ENCODE measurements around the gene LHFPL3. TPM values are rescaled to one million over a fixed set of nuclear protein-coding genes. Genes with fewer than 3 reads are reported as not detected.

Gene LHFPL3
- total and polyA plus RNA-seq, 2 donors (not counting 3 experiments of a cell fraction or from before 2014, with no cell fraction given), result not detected

DNA sequence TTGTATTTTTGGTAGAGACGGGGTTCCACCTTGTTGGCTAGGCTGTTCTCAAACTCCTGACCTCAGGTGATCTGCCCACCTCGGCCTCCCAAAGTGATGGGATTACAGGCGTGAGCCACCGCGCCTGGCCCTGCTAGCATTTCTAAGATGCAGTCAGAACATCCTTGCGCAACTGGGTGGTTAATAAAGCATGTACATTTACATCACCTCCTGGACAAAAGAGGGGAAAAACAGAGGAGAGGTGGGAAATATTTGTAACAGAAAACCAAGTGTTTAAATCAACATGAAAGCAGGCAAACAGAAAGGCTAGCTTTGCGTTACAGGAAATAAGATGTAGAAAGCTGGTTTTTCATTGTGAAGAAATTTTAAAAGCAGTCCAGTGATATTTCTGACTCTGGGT is 464.7 kb downstream of the LHFPL3 start:
- ChIA-PET POLR2A (no interaction called here), CTCF (interaction anchor here (2.5 kb wide), 1 partner anchor 9 kb away, joined by 9 read pairs; no protein-coding TSS in a partner anchor)
- H3K27ac ChIP-seq (ENCODE audit: insufficient read depth, low read depth, low read length), result no peak overlapping the region
- H3K4me3 ChIP-seq (replicated peaks in 1 of 3; ENCODE audit: insufficient read depth in 1 of 3, low read depth in 1 of 3, low read length in 3 of 3), result no peak overlapping the region
- TF ChIP-seq FOS (IDR thresholded peaks at IDR 0.05; ENCODE audit: borderline replicate concordance, insufficient read depth, low read length), result no peak
- TF ChIP-seq GATA2 (IDR thresholded peaks at IDR 0.05; ENCODE audit: insufficient read depth, insufficient read length, low read depth, low read length), result no peak
- TF ChIP-seq JUN (IDR thresholded peaks at IDR 0.05; ENCODE audit: borderline replicate concordance, insufficient read depth, insufficient read length, low read depth), result no peak
- TF ChIP-seq POLR2AphosphoS5 (IDR thresholded peaks at IDR 0.05; ENCODE audit: insufficient read depth, low read depth, low read length), result no peak
- no peak for TF ChIP-seq POLR2A (IDR thresholded peaks at IDR 0.05; ENCODE audit: low read depth, low read length)
- no peak for TF ChIP-seq EZH2 (IDR thresholded peaks at IDR 0.05; ENCODE audit: borderline replicate concordance, low read depth, low read length, severe bottlenecking)
- TF ChIP-seq, protein P1, sequence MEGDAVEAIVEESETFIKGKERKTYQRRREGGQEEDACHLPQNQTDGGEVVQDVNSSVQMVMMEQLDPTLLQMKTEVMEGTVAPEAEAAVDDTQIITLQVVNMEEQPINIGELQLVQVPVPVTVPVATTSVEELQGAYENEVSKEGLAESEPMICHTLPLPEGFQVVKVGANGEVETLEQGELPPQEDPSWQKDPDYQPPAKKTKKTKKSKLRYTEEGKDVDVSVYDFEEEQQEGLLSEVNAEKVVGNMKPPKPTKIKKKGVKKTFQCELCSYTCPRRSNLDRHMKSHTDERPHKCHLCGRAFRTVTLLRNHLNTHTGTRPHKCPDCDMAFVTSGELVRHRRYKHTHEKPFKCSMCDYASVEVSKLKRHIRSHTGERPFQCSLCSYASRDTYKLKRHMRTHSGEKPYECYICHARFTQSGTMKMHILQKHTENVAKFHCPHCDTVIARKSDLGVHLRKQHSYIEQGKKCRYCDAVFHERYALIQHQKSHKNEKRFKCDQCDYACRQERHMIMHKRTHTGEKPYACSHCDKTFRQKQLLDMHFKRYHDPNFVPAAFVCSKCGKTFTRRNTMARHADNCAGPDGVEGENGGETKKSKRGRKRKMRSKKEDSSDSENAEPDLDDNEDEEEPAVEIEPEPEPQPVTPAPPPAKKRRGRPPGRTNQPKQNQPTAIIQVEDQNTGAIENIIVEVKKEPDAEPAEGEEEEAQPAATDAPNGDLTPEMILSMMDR (IDR thresholded peaks at IDR 0.05; ENCODE audit: extremely low read depth in 1 of 2, insufficient read depth in 1 of 2, low read depth in 1 of 2, low read length in 2 of 2), result no peak
- no peak for TF ChIP-seq MYC (IDR thresholded peaks at IDR 0.05; ENCODE audit: low read depth, low read length)
- TF ChIP-seq, protein P2, sequence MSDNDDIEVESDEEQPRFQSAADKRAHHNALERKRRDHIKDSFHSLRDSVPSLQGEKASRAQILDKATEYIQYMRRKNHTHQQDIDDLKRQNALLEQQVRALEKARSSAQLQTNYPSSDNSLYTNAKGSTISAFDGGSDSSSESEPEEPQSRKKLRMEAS (IDR thresholded peaks at IDR 0.05; ENCODE audit: insufficient read depth, insufficient read length), result no peak
- dilution Hi-C loops (cut with MboI; ENCODE audit: extremely low pct_ligation_motif_present, low sequenced_read_pairs), result no loop called here
- H3K4me1 ChIP-seq (ENCODE audit: control insufficient read depth, extremely low read depth, insufficient read depth, low read length), result peaks cover 29% of the 10 kb centered on the region
- no peaks in the 10 kb centered on the region for H4K20me1 ChIP-seq (replicated peaks; ENCODE audit: control insufficient read depth, extremely low read depth, insufficient read depth, low read length)
- no peaks in the 10 kb centered on the region for H3K27me3 ChIP-seq (ENCODE audit: control insufficient read depth in 2 of 2, insufficient read depth in 2 of 2, low read length in 2 of 2)
- H3K4me2 ChIP-seq (ENCODE audit: insufficient read depth, low read length), result no peak overlapping the region
- no peak overlapping the region for H3K9ac ChIP-seq (replicated peaks; ENCODE audit: extremely low read depth, insufficient read depth, low read length)
- DNase-seq (ENCODE audit: low read depth, low spot score) (no peak), FAIRE-seq (no peak)
- no TSS peak for BruUV-seq (replicated peaks)
- H3K79me2 ChIP-seq (ENCODE audit: control insufficient read depth, insufficient read depth, low read length), result no peaks in the 10 kb centered on the region
- no peaks in the 10 kb centered on the region for H3K36me3 ChIP-seq (ENCODE audit: control insufficient read depth in 2 of 2, extremely low read depth in 1 of 2, insufficient read depth in 2 of 2, low read length in 2 of 2)
- intact Hi-C loops (cut with micrococcal nuclease), result no loop called here
- H3K9me3 ChIP-seq (replicated peaks; ENCODE audit: control insufficient read depth, insufficient read depth, low read length), result no peaks in the 10 kb centered on the region
- H3K9me1 ChIP-seq (replicated peaks; ENCODE audit: control insufficient read depth, extremely low read depth, insufficient read depth, low read length), result no peaks in the 10 kb centered on the region
- no peak overlapping the region for H2AFZ ChIP-seq (ENCODE audit: low read depth, low read length)

All from endothelial cell of umbilical vein (primary cell).